HepG2 (cell line): ENCODE measurements around the gene ABI3BP. TPM values are rescaled to one million over a fixed set of nuclear protein-coding genes. Genes with fewer than 3 reads are reported as not detected.

Experiments used
- PRDM10 ChIP-seq: sonication (generic); formaldehyde crosslinking; IDR thresholded peaks from 2 replicates; pipeline ENCODE4 v1.4.0; 2020; ENCODE audit warnings: low read depth, missing genetic modification reagents
- ZNF629 ChIP-seq: sonication (generic); formaldehyde crosslinking; conservative IDR thresholded peaks from 2 replicates; pipeline ENCODE4 v1.5.0; 2020; ENCODE audit warnings: missing genetic modification reagents
- ZNF878 ChIP-seq: sonication (generic); formaldehyde crosslinking; IDR thresholded peaks from 2 replicates; pipeline ENCODE4 v1.8.1; 2023; ENCODE audit warnings: mild to moderate bottlenecking, missing genetic modification reagents, moderate library complexity
- ZSCAN12 ChIP-seq: sonication (generic); formaldehyde crosslinking; IDR thresholded peaks from 2 replicates; pipeline ENCODE4 v1.9.0; 2021; ENCODE audit warnings: mild to moderate bottlenecking, missing genetic modification reagents
- polyA plus RNA-seq, 8 experiments: library from polyadenylated mRNA; depleted of rRNA in 3 of 8; stranded (reverse) in 7 of 8; unstranded in 1 of 8; fragments of >200 nt; fragmentation: Illumina TruSeq in 4 of 8; extraction: Trizol in 4 of 8; gene quantifications; 2 replicates each; pipeline versions ENCODE4 v1.2.1 to v1.2.3, GENCODE V29; 2011 to 2016; ENCODE audit warnings: low read depth in 4 of 8, missing spikeins in 1 of 8, mixed read lengths in 1 of 8; ENCODE audit not compliant: insufficient read depth in 1 of 8
- total RNA-seq, 5 experiments: library from RNA; depleted of rRNA; stranded (reverse); fragments of >200 nt; fragmentation: Illumina TruSeq; extraction: Trizol; gene quantifications; 2 replicates each; pipeline ENCODE4 v1.2.3, GENCODE V29; 2016; ENCODE audit warnings: low read depth in 1 of 5
- TF ChIP-seq, protein P1 (sequence below): sonication (generic); formaldehyde crosslinking; IDR thresholded peaks from 2 replicates; pipeline ENCODE4 v1.4.0; 2020; ENCODE audit warnings: missing genetic modification reagents
- TF ChIP-seq, protein P2 (sequence below): sonication (generic); formaldehyde crosslinking; IDR thresholded peaks from 2 replicates; pipeline ENCODE4 v1.8.1; 2023; ENCODE audit warnings: mild to moderate bottlenecking, missing genetic modification reagents, borderline replicate concordance

The ABI3BP gene
- total and polyA plus RNA-seq, 2 of the 13 experiments (the other 11 are each of a cell fraction or from before 2014, with no cell fraction given): not detected

DNA sequence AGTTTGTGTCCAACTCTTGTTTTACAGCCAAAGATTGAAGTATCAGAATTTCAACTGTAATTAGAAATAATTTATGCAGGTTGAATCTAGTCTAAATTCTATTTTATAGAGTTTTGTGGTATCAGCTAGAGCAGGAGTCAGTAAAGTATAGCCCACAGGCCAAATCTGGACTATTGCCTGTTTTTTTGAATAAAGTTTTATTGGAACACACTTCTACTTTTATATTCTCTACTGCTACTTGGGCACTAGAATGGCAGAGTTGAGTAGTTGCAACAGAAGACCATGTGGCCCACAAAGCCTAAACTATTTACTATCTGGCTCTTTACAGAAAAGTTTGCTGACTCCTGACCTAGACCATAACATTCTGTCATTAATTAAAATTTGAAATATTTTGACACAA lies 247.6 kb downstream of the ABI3BP start (continued):
- TF ChIP-seq, protein P1, sequence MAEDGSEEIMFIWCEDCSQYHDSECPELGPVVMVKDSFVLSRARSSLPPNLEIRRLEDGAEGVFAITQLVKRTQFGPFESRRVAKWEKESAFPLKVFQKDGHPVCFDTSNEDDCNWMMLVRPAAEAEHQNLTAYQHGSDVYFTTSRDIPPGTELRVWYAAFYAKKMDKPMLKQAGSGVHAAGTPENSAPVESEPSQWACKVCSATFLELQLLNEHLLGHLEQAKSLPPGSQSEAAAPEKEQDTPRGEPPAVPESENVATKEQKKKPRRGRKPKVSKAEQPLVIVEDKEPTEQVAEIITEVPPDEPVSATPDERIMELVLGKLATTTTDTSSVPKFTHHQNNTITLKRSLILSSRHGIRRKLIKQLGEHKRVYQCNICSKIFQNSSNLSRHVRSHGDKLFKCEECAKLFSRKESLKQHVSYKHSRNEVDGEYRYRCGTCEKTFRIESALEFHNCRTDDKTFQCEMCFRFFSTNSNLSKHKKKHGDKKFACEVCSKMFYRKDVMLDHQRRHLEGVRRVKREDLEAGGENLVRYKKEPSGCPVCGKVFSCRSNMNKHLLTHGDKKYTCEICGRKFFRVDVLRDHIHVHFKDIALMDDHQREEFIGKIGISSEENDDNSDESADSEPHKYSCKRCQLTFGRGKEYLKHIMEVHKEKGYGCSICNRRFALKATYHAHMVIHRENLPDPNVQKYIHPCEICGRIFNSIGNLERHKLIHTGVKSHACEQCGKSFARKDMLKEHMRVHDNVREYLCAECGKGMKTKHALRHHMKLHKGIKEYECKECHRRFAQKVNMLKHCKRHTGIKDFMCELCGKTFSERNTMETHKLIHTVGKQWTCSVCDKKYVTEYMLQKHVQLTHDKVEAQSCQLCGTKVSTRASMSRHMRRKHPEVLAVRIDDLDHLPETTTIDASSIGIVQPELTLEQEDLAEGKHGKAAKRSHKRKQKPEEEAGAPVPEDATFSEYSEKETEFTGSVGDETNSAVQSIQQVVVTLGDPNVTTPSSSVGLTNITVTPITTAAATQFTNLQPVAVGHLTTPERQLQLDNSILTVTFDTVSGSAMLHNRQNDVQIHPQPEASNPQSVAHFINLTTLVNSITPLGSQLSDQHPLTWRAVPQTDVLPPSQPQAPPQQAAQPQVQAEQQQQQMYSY (CRISPR knock-in tag): no peak
- TF ChIP-seq ZSCAN12 (CRISPR knock-in tag) (no peak), ZNF878 (no peak), PRDM10 (CRISPR knock-in tag) (no peak), ZNF629 (no peak)
- TF ChIP-seq, protein P2, sequence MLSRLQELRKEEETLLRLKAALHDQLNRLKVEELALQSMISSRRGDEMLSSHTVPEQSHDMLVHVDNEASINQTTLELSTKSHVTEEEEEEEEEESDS: no peak
